Measurements from ENCODE around the gene PRKAG2. TPM values are rescaled to one million over a fixed set of nuclear protein-coding genes. Genes with fewer than 3 reads are reported as not detected.

The PRKAG2 gene
- total RNA-seq, 2 donors from 2014 or later: 41.3 to 51.8 TPM

GRCh38 chr7:151854720-151855071 is 22.2 kb downstream of the PRKAG2 start:
- Mint-ChIP-seq H3K27ac (no peak overlapping the region), H3K4me3 (no peak overlapping the region), H3K27me3 (no peaks in the 10 kb centered on the region), H3K4me1 (peaks cover 41% of the 10 kb centered on the region), H3K36me3 (ENCODE audit: low read depth) (no peaks in the 10 kb centered on the region)
- DNase-seq: no peak
- H3K9me3 ChIP-seq (ENCODE audit: control insufficient read depth, low read length, poor library complexity, severe bottlenecking): no peaks in the 10 kb centered on the region
- ATAC-seq: no peak

GRCh38 chr7:151853896-151854719 is 22.8 kb downstream of the PRKAG2 start:
- DNase-seq (no peak), ATAC-seq (no peak)
- H3K27ac Mint-ChIP-seq: no peak overlapping the region
- no peaks in the 10 kb centered on the region for H3K36me3 Mint-ChIP-seq (ENCODE audit: low read depth)
- H3K27me3 Mint-ChIP-seq: no peaks in the 10 kb centered on the region
- no peak overlapping the region for H3K4me3 Mint-ChIP-seq
- H3K4me1 Mint-ChIP-seq: peaks cover 40% of the 10 kb centered on the region
- H3K9me3 ChIP-seq (ENCODE audit: control insufficient read depth, low read length, poor library complexity, severe bottlenecking): no peaks in the 10 kb centered on the region

DNA sequence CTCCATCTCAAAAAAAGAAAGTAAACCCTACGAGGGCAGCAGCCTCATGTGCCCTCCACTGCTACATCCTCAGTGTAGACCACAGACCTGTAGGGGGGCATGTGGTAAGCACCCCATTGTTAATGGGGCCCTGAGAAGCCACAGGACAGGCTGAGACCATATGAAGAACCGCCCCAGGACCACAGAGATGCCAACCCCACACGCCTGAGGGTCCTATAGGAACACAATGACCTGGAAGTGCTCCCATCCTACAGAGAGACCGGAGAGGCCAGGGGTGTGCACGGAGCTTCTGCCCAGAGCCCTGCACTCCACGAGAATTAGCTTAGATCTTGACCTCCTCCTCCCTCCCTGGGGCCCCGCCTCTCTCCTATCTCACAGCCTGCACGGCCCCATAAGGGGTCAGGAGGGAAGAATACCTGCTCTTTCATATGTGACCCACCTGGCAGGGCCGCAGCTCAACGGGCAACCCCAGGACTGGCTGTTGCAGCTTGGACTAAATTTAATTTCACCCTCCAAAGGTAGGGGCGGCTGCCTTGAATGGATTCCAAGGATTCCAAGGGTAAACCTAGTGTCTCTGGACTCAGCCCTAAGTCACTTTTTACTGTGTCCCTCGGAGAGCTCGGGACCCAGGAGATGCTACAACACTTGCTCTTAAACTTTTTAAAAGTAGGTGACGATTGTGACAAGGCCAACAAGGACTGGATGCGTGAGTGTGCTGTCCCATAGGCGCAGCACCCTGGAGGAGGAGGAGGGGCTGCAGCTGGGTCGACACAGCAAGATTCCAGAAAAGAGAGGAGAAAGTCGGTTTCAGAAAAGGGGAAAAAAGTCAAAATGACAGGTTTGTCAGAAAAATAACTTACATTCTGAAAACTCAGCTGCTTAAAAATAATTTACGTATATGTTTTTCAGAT is 24.2 kb downstream of the PRKAG2 start:
- no peak for DNase-seq
- H3K4me3 Mint-ChIP-seq: peak overlapping the region; percentile 89
- no peaks in the 10 kb centered on the region for H3K36me3 Mint-ChIP-seq (ENCODE audit: low read depth)
- no peak for ATAC-seq
- peak overlapping the region; percentile 14 for H3K27ac Mint-ChIP-seq
- H3K4me1 Mint-ChIP-seq: peaks cover 33% of the 10 kb centered on the region
- no peaks in the 10 kb centered on the region for H3K27me3 Mint-ChIP-seq
- no peaks in the 10 kb centered on the region for H3K9me3 ChIP-seq (ENCODE audit: control insufficient read depth, low read length, poor library complexity, severe bottlenecking)

- no peaks in the 10 kb centered on the region for H3K9me3 ChIP-seq (ENCODE audit: control insufficient read depth, low read length, poor library complexity, severe bottlenecking)
These were observed 25.1 kb downstream of the PRKAG2 start for GRCh38 chr7:151851782-151852181.

DNA sequence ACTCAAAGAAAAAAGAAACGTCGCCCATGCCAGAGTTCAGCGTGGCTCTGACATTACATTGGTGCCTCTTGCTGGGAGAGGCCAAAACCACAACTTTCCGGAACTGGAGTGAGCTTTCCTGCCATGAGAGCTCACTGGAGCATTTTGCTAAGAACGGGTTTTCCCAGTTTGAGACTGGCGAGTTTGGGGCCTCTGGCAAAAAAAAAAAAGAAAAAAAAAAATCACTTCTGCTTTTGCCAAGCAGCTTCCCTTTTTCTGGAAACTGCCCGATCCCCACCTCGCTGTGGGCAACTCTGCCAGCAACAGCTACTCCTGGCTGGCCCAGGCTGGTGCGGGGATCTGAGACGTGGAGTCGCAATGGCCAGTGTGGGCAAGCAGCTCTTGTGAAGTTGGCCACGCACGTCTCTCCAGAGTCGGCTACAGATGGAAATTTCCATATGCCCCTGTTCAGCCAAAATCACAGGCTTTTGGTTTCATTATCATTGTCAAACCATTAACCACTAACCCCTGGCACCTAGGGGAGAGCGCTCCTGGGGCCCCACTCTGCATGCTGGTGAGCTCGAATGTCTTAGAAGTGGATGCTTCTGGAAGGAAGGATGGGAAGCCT is 25.7 kb downstream of the PRKAG2 start:
- ATAC-seq (peak; percentile 51), DNase-seq (no peak)
- H3K36me3 Mint-ChIP-seq (ENCODE audit: low read depth): no peaks in the 10 kb centered on the region
- H3K27ac Mint-ChIP-seq: peak overlapping the region; percentile 72
- no peaks in the 10 kb centered on the region for H3K9me3 ChIP-seq (ENCODE audit: control insufficient read depth, low read length, poor library complexity, severe bottlenecking)
- peaks cover 26% of the 10 kb centered on the region for H3K4me1 Mint-ChIP-seq
- peak overlapping the region; percentile 89 for H3K4me3 Mint-ChIP-seq
- H3K27me3 Mint-ChIP-seq: no peaks in the 10 kb centered on the region

More at GRCh38 chr7:151851782-151852181, 25.1 kb downstream of the PRKAG2 start:
- Mint-ChIP-seq H3K36me3 (ENCODE audit: low read depth) (no peaks in the 10 kb centered on the region), H3K4me3 (peak overlapping the region; percentile 89), H3K27me3 (no peaks in the 10 kb centered on the region), H3K4me1 (peaks cover 29% of the 10 kb centered on the region), H3K27ac (peak overlapping the region; percentile 72)
- DNase-seq (no peak), ATAC-seq (peak; percentile 48)

GRCh38 chr7:151850491-151851124 is 26.3 kb downstream of the PRKAG2 start:
- Mint-ChIP-seq H3K4me1 (peaks cover 26% of the 10 kb centered on the region), H3K27me3 (no peaks in the 10 kb centered on the region), H3K36me3 (ENCODE audit: low read depth) (no peaks in the 10 kb centered on the region), H3K4me3 (peak overlapping the region; percentile 89), H3K27ac (peak overlapping the region; percentile 72)
- ATAC-seq (no peak), DNase-seq (no peak)
- H3K9me3 ChIP-seq (ENCODE audit: control insufficient read depth, low read length, poor library complexity, severe bottlenecking): no peaks in the 10 kb centered on the region

- no peaks in the 10 kb centered on the region for H3K9me3 ChIP-seq (ENCODE audit: control insufficient read depth, low read length, poor library complexity, severe bottlenecking)
- Mint-ChIP-seq H3K27me3 (no peaks in the 10 kb centered on the region), H3K36me3 (ENCODE audit: low read depth) (no peaks in the 10 kb centered on the region), H3K27ac (peak overlapping the region; percentile 43), H3K4me3 (no peak overlapping the region), H3K4me1 (peaks cover 26% of the 10 kb centered on the region)
- ATAC-seq (no peak), DNase-seq (no peak)
These were observed 27.0 kb downstream of the PRKAG2 start for GRCh38 chr7:151849879-151850260.

- Mint-ChIP-seq H3K27ac (peak overlapping the region; percentile 43), H3K4me1 (peaks cover 25% of the 10 kb centered on the region), H3K27me3 (no peaks in the 10 kb centered on the region), H3K36me3 (ENCODE audit: low read depth) (no peaks in the 10 kb centered on the region), H3K4me3 (no peak overlapping the region)
- ATAC-seq (no peak), DNase-seq (no peak)
- no peaks in the 10 kb centered on the region for H3K9me3 ChIP-seq (ENCODE audit: control insufficient read depth, low read length, poor library complexity, severe bottlenecking)
These were observed 27.7 kb downstream of the PRKAG2 start for GRCh38 chr7:151849008-151849878.

DNA sequence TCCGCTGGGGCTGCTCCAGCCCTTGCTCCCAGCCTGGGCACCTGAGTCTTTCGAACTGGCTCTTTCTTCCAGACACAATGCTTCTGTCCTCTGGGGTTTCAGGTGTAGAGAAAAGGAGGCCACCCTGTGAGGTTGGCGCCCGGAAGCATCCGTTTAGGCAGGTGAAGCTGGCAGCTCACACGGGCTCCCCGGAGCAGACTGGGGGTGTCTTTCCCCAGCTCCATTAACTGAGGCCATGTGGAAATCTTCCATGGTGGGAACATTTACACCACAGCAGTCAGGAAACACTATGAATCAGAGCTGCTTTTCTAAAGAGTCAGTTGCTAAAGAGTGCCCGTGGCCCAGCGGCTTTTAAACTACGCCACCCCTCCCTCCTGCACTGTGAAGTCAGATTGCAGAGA is 29.2 kb downstream of the PRKAG2 start:
- no peaks in the 10 kb centered on the region for H3K27me3 Mint-ChIP-seq
- no peaks in the 10 kb centered on the region for H3K36me3 Mint-ChIP-seq (ENCODE audit: low read depth)
- ATAC-seq (no peak), DNase-seq (no peak)
- no peaks in the 10 kb centered on the region for H3K9me3 ChIP-seq (ENCODE audit: control insufficient read depth, low read length, poor library complexity, severe bottlenecking)
- no peak overlapping the region for H3K27ac Mint-ChIP-seq
- H3K4me1 Mint-ChIP-seq: peaks cover 16% of the 10 kb centered on the region
- no peak overlapping the region for H3K4me3 Mint-ChIP-seq

DNA sequence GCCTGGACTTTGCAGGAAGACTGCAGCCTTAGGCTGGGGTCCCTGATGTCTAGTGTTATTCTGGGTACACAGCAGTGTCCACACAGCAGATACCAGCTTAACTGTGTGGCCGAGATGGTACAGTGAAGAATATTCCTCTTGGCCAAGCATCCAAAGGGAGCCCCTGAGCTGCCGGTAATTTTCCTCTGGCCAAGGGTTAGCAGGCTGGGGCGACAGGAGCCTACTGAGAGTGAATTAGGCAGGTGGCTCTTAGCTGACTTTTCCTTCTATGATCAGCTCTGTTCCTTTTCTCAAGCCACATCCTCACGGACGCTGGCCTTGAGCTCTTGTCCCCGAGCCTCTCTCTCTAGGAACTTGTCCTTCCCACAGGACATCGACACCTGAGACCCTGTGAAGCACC is 29.8 kb downstream of the PRKAG2 start:
- Mint-ChIP-seq H3K27me3 (no peaks in the 10 kb centered on the region), H3K27ac (no peak overlapping the region)

GRCh38 chr7:151845412-151846205 is 31.3 kb downstream of the PRKAG2 start:
- H3K4me1 Mint-ChIP-seq: no peaks in the 10 kb centered on the region
- no peak for ATAC-seq
- H3K4me3 Mint-ChIP-seq: no peak overlapping the region
- DNase-seq: no peak
- no peak overlapping the region for H3K27ac Mint-ChIP-seq
- no peaks in the 10 kb centered on the region for H3K27me3 Mint-ChIP-seq
- H3K36me3 Mint-ChIP-seq (ENCODE audit: low read depth): no peaks in the 10 kb centered on the region
- H3K9me3 ChIP-seq (ENCODE audit: control insufficient read depth, low read length, poor library complexity, severe bottlenecking): no peaks in the 10 kb centered on the region

More for the DNA sequence above, 29.8 kb downstream of the PRKAG2 start:
- no peak for DNase-seq
- ATAC-seq: no peak
- H3K4me1 Mint-ChIP-seq: peaks cover 10% of the 10 kb centered on the region
- no peaks in the 10 kb centered on the region for H3K36me3 Mint-ChIP-seq (ENCODE audit: low read depth)
- no peak overlapping the region for H3K4me3 Mint-ChIP-seq
- H3K9me3 ChIP-seq (ENCODE audit: control insufficient read depth, low read length, poor library complexity, severe bottlenecking): no peaks in the 10 kb centered on the region

DNA sequence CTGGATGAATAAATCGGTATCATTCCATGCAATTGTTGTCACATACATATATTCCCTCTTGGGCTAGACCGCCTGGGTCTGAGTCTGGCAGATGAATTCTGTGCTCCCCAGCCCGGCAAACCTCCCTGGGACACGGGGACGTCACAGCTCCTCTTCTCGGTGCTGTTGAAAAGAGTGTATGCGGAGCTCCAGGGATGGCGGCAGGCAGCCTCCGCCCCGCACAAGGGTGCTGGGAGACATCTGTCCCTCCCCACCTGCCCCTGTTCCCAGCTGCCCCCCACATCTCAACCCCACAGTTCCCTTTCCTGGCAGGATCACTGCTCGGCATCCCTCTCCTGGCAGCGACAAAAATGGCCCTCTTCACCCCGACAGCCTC is 32.1 kb downstream of the PRKAG2 start:
- no peaks in the 10 kb centered on the region for H3K9me3 ChIP-seq (ENCODE audit: control insufficient read depth, low read length, poor library complexity, severe bottlenecking)

More for the DNA sequence above, 32.1 kb downstream of the PRKAG2 start:
- no peak for ATAC-seq
- no peak overlapping the region for H3K4me3 Mint-ChIP-seq
- H3K4me1 Mint-ChIP-seq: peaks cover under 1% of the 10 kb centered on the region
- H3K27ac Mint-ChIP-seq: no peak overlapping the region
- H3K27me3 Mint-ChIP-seq: no peaks in the 10 kb centered on the region
- DNase-seq: no peak
- H3K36me3 Mint-ChIP-seq (ENCODE audit: low read depth): no peaks in the 10 kb centered on the region

Measured in T-helper 17 cell (primary cell).